ENCODE measurements around the gene UPF2. TPM values are rescaled to one million over a fixed set of nuclear protein-coding genes. Genes with fewer than 3 reads are reported as not detected.

The UPF2 gene
- total and polyA plus RNA-seq, 2 of the 13 experiments (the other 11 are each of a cell fraction or from before 2014, with no cell fraction given): 6.2 to 14.5 TPM

- TF ChIP-seq THRA (CRISPR knock-in tag; IDR thresholded peaks at IDR 0.05; ENCODE audit: borderline replicate concordance) (no peak), MNT (IDR thresholded peaks at IDR 0.05) (0 out of 2 replicates have a peak, but pooled peaks have one; percentile 25), THAP9 (CRISPR knock-in tag; IDR thresholded peaks at IDR 0.05; ENCODE audit: borderline replicate concordance) (peak; percentile 81; the same call in 1 of the 2 replicates), ZNF331 (CRISPR knock-in tag; IDR thresholded peaks at IDR 0.05) (peak; percentile 82; the same call in 1 of the 2 replicates), GABPB1 (CRISPR knock-in tag; IDR thresholded peaks at IDR 0.05) (peak; percentile 90), SOX5 (CRISPR knock-in tag; IDR thresholded peaks at IDR 0.05; ENCODE audit: borderline replicate concordance) (peak; percentile 31; the same call in 1 of the 2 replicates), FOXP1 (IDR thresholded peaks at IDR 0.05) (peak; percentile 80), FOXP1 (CRISPR knock-in tag; IDR thresholded peaks at IDR 0.05) (peak; percentile 84), SYNCRIP (IDR thresholded peaks at IDR 0.05; ENCODE audit: insufficient read depth, low read depth, low read length) (no peak), NFAT5 (CRISPR knock-in tag; IDR thresholded peaks at IDR 0.05) (no peak), FOXA3 (CRISPR knock-in tag; IDR thresholded peaks at IDR 0.05) (peak; percentile 80), PHF5A (CRISPR knock-in tag; IDR thresholded peaks at IDR 0.05; ENCODE audit: low read depth, unreplicated experiment) (peak; percentile 28), SRSF9 (IDR thresholded peaks at IDR 0.05; ENCODE audit: borderline replicate concordance, insufficient read depth, low read depth, low read length, poor library complexity, severe bottlenecking) (no peak), KLF12 (CRISPR knock-in tag; IDR thresholded peaks at IDR 0.05; ENCODE audit: borderline replicate concordance) (peak; percentile 82; the same call in 1 of the 2 replicates), SRY (CRISPR knock-in tag; IDR thresholded peaks at IDR 0.05) (peak; percentile 20; the same call in 1 of the 2 replicates), EZH2 (conservative IDR thresholded peaks at IDR 0.05; ENCODE audit: low read depth, low read length) (no peak), ZNF12 (CRISPR knock-in tag; IDR thresholded peaks at IDR 0.05) (peak; percentile 49; the same call in 1 of the 2 replicates), ZNF878 (CRISPR knock-in tag; IDR thresholded peaks at IDR 0.05) (peak; percentile 81; the same call in 1 of the 2 replicates)
Observed at GRCh38 chr10:12068449-12069269, 26.1 kb upstream of the UPF2 start, which contains the start of gene DHTKD1 (continued).
